Measurements from ENCODE around the gene TTLL1.
A peak's percentile ranks its signal among the peaks of the same experiment; 100 is the strongest.

Gene TTLL1

GRCh38 chr22:43088984-43089717, at the start of gene TTLL1:
TSS of gene TTLL1 (minus strand) at chr22:43089391. CDS start at chr22:43075586, 13,805 bp downstream.
- DNase-seq = peak; percentile 79

GRCh38 chr22:43136801-43137200, 47.6 kb upstream of the TTLL1 start:
- no peak for DNase-seq

- peak; percentile 20 for DNase-seq
Observed at GRCh38 chr22:43136255-43136654, 47.1 kb upstream of the TTLL1 start.

- no peak for DNase-seq
Observed at GRCh38 chr22:43135565-43135964, 46.4 kb upstream of the TTLL1 start.

GRCh38 chr22:43134553-43134952, 45.4 kb upstream of the TTLL1 start:
- no peak for DNase-seq

GRCh38 chr22:43133401-43133800, 44.2 kb upstream of the TTLL1 start:
- DNase-seq = no peak

GRCh38 chr22:43131773-43132501, 42.7 kb upstream of the TTLL1 start:
- no peak for DNase-seq

GRCh38 chr22:43129426-43130425, 40.5 kb upstream of the TTLL1 start:
- peak; percentile 32 for DNase-seq

GRCh38 chr22:43128928-43129424, 39.8 kb upstream of the TTLL1 start:
- DNase-seq = peak; percentile 88

GRCh38 chr22:43128116-43128515, 38.9 kb upstream of the TTLL1 start:
- DNase-seq = no peak

- DNase-seq = no peak
Observed at GRCh38 chr22:43127166-43127908, 38.1 kb upstream of the TTLL1 start.

GRCh38 chr22:43126501-43127165, 37.4 kb upstream of the TTLL1 start:
- DNase-seq = no peak

GRCh38 chr22:43118953-43119458, 29.8 kb upstream of the TTLL1 start:
- DNase-seq = no peak

GRCh38 chr22:43118024-43118849, 29.0 kb upstream of the TTLL1 start:
- DNase-seq = no peak

- DNase-seq = no peak
Observed at GRCh38 chr22:43116932-43117331, 27.7 kb upstream of the TTLL1 start.

- DNase-seq = peak; percentile 45
Observed at GRCh38 chr22:43114958-43115357, 25.8 kb upstream of the TTLL1 start.

- DNase-seq = peak; percentile 39
Observed at GRCh38 chr22:43113526-43114251, 24.5 kb upstream of the TTLL1 start.

GRCh38 chr22:43110927-43111623, 21.9 kb upstream of the TTLL1 start:
- no peak for DNase-seq

GRCh38 chr22:43110444-43110926, 21.3 kb upstream of the TTLL1 start, which contains the start of gene BIK:
TSS of gene BIK (plus strand) at chr22:43110750. CDS start at chr22:43124023, 13,273 bp downstream.
- no peak for DNase-seq

All from COR-L47 (cell line).